GM21381 (cell line): Measurements from ENCODE around the gene HRG.

Experiments used
- ATAC-seq: cut with Tn5 transposase; IDR thresholded peaks from one replicate; pipeline ENCODE4 v1.9.1; 2021; ENCODE audit warnings: mild to moderate bottlenecking, moderate library complexity; ENCODE audit not compliant: unreplicated experiment

The HRG gene

GRCh38 chr3:186637686-186638085, 28.1 kb upstream of the HRG start:
- no peak for ATAC-seq

DNA sequence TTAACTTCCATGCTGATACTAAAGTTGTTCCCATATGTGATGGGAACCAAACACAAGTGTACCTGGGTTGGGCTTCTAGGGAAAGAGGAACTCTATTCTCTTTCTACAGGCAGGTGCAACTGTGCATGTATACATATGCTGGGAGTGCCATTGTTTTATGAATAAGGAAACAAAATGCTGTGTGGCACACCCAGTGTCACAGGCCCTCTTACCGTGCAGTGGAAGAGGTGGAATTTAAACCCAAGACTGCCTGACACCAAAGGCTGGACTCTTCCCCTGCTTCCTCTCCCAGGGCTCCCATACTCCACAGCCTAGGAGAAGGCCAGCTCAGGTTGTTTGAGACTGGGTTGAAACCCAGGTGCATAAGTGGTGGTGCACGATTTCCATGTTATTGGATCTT, 27.6 kb upstream of the HRG start:
- no peak for ATAC-seq

GRCh38 chr3:186639778-186640472, 25.9 kb upstream of the HRG start, which contains the start of gene FETUB:
Gene FETUB, plus strand, starts transcription at chr3:186640399. Its CDS starts 62 bp downstream, at chr3:186640461.
- no peak for ATAC-seq

DNA sequence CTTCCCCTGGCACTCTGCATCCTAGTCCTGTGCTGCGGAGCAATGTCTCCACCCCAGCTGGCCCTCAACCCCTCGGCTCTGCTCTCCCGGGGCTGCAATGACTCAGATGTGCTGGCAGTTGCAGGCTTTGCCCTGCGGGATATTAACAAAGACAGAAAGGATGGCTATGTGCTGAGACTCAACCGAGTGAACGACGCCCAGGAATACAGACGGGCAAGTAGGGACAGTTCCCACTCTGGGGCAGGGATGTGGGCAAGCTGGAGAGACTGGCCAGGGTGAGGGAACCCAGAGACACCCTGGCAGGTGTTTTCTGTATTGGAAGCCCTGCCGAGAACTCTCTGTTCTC, 25.4 kb upstream of the HRG start:
- no peak for ATAC-seq

- ATAC-seq: no peak
Observed at GRCh38 chr3:186640929-186641328, 24.9 kb upstream of the HRG start.

DNA sequence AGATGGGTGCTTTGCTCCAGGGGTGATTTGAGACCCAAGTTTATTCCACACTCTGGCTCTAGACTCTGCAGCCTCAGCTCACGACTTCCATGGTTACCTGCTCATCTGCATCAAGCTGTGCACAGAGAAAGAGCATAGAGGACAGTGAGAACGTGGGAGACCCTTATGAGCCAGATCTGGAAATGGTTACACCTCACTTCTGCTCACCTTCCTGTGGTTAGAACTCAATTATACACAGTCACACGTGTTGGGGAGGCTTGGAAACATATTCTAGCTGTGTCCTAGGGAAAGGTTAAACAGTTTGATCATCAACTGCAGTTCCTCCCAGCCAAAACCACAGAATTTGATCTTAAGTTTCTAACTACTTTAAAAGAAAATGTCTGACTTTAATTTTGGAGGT, 23.8 kb upstream of the HRG start:
- no peak for ATAC-seq

- no peak for ATAC-seq
Observed at GRCh38 chr3:186643493-186643892, 22.3 kb upstream of the HRG start.

- ATAC-seq: no peak
Observed at GRCh38 chr3:186644683-186645082, 21.1 kb upstream of the HRG start.

DNA sequence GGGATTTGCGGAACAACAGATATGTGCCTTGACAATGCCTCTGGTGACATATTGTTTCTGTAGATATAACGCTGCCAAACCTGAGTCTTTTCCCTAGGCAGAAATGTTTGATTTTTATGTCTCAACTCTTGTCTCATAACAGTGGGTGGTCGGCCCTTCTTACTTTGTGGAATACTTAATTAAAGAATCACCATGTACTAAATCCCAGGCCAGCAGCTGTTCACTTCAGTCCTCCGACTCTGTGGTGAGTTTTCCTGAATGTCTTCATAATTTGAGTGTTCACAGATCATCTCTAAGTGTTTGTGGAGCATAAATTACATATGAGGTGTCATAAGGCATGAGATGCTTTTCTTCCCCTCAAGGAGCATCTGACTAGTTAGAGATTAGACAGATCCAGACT, 19.7 kb upstream of the HRG start:
- no peak for ATAC-seq

- ATAC-seq: no peak
Observed at GRCh38 chr3:186646841-186647240, 19.0 kb upstream of the HRG start.

- no peak for ATAC-seq
Observed at GRCh38 chr3:186648851-186649250, 17.0 kb upstream of the HRG start.

DNA sequence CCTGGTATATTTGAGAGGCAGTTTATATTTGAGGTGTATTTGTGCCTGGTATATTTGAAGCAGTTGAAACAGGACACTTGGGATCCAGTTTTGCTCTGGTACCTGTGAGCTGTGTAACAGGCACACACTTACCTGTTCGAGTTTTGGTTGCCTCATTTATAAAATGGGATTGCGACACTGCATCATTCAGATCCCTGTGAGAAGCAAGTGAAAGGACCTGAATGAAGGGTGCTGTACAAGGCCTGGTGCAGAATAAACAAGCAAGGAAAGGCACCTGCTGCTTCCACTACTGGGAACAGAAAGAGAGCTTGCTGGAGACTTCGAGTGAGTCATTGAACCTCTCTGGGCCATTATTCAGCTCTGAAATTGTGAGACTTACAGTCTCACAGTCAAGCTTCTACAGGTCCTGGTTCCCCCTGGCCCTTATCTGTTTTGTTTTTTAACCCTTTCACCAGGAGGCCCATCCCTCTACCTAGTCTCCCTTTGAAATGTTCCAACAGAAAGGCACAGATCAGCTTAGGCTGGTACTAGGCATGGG, 14.1 kb upstream of the HRG start:
- no peak for ATAC-seq

GRCh38 chr3:186653080-186653707, 12.6 kb upstream of the HRG start:
- ATAC-seq: peak; percentile 95

- ATAC-seq: no peak
Observed at GRCh38 chr3:186653984-186654383, 11.8 kb upstream of the HRG start.

- ATAC-seq: no peak
Observed at GRCh38 chr3:186663361-186664118, 2.3 kb upstream of the HRG start.

- ATAC-seq: no peak
Observed at GRCh38 chr3:186664119-186664495, 1.7 kb upstream of the HRG start.

DNA sequence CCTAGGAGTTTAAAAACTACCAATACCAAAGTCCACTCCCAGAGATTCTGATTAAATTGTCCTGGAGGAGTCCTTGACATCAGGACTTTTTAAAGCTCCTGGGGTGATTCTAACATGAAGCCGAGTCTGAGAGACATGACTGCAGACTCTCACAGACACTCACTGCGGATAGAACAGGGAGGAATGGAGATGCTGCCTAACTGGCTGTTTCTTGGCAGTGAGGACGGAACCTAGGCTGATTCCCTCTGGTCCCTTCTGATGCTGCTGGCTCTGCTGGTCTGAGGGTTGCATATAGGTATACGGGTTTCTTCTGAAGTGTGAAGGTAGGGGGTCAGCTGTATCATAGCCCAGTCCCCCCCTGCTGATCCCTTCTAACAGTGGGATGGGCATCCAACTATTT, 1.3 kb upstream of the HRG start:
- ATAC-seq: no peak

DNA sequence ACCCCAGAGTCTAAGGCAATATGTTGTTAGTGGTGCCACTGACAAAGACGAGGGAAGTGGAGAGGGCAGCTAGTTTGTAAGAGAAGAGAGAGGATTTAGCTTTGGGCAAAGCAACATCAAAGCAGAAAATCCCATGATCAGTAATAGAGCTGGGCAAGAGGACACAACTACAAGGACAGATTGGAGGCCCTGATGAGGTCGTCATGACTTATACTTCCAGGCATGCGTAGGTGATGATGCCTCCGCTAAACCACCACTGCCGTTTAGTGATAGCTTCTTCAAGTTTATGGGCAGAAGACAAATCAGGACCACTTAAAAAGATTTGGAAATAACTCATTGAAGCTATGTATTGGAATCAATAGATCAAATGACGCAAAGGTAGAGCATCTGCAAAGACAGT, 2.6 kb downstream of the HRG start:
- no peak for ATAC-seq

DNA sequence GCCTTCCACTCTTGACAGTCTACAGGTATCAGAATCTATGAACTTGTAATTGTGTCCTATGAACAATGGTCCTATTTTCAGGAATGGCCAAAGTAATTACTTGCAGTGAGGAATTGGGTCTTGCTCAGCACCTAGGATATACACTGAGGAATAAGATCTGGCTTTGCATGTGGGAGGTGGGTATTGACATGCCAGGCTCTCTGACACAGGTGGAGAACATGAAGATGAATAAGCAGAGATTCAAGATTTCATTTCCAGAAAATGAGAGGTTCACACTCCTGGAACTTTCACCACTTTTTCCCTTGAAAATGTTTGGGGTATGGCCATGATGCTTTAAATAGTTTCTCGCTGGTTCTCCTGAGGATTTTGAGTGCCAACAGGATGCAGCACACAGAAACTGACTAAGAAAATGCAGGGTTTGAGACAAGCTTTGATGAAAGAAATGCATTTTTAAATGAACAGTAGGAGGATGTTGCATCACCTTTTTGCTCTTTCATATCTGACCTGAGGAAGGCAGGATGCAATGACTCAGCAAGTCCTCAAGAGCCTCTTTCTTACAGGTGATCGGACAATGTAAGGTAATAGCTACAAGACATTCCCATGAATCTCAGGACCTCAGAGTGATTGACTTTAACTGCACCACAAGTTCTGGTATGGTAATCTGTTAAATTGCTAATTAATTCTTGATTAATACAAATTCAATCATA, 3.7 kb downstream of the HRG start:
- no peak for ATAC-seq

- ATAC-seq: no peak
Observed at GRCh38 chr3:186670155-186670554, 4.3 kb downstream of the HRG start.

DNA sequence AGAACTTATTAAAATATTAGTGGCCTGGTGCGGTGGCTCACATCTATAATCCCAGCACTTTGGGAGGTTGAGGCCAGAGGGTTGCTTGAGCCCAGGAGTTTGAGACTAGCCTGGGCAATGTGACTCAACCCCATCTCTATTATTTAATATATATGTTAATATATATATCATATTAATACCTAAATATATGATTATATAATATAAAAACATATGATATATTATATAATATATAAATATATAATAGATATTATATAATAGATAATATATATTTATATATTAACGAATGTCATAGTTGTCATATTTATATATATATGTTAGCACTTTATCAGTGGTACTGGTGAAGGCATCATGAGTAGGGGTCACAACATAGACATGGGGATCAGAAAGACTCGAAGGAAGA, 5.2 kb downstream of the HRG start:
- ATAC-seq: no peak
